Neuronal stem cell (in vitro differentiated cells): ENCODE measurements around the gene ALDH6A1.

ENCODE experiments used
- DNase-seq: peaks from one replicate; pipeline ENCODE4 v3.0.0-alpha.2; 2013; ENCODE audit warnings: low spot score
- H2AFZ ChIP-seq: one replicate; pipeline ENCODE4 v1.6.1; 2013; ENCODE audit warnings: mild to moderate bottlenecking, low read length, inconsistent platforms
- H2AK5ac ChIP-seq: 2 replicates; pipeline ENCODE4 v1.6.1; 2013; ENCODE audit warnings: low read depth, mild to moderate bottlenecking, inconsistent platforms, low read length, moderate library complexity, mixed read lengths
- H2BK120ac ChIP-seq: 2 replicates; pipeline ENCODE4 v1.6.1; 2013; ENCODE audit warnings: low read depth, mild to moderate bottlenecking, inconsistent platforms, low read length, moderate library complexity, mixed read lengths
- H2BK12ac ChIP-seq: one replicate; pipeline ENCODE4 v1.6.1; 2013; ENCODE audit warnings: low read length, inconsistent platforms
- H2BK15ac ChIP-seq: 2 replicates; pipeline ENCODE4 v1.6.1; 2013; ENCODE audit warnings: mild to moderate bottlenecking, low read length, inconsistent platforms, mixed read lengths
- H2BK5ac ChIP-seq: one replicate; pipeline ENCODE4 v1.6.1; 2013; ENCODE audit warnings: inconsistent platforms, mild to moderate bottlenecking, low read length, moderate library complexity
- H3K14ac ChIP-seq: one replicate; pipeline ENCODE4 v1.6.1; 2013; ENCODE audit warnings: low read length, inconsistent platforms
- H3K18ac ChIP-seq: 2 replicates; pipeline ENCODE4 v1.6.1; 2013; ENCODE audit warnings: low read length, inconsistent platforms
- H3K23ac ChIP-seq: 2 replicates; pipeline ENCODE4 v1.6.1; 2013; ENCODE audit warnings: low read depth, mild to moderate bottlenecking, mixed read lengths, low read length, inconsistent platforms; ENCODE audit not compliant: poor library complexity
- H3K27ac ChIP-seq: replicated peaks from 3 replicates; pipeline ENCODE4 v1.5.1; 2013; ENCODE audit warnings: low read length, inconsistent platforms
- H3K27me3 ChIP-seq, 3 experiments: 2 replicates each; pipeline ENCODE4 v1.6.1; 2013; ENCODE audit warnings: low read length in 3 of 3, mild to moderate bottlenecking in 2 of 3, inconsistent platforms in 1 of 3, low read depth in 1 of 3, mixed read lengths in 1 of 3, moderate library complexity in 1 of 3; ENCODE audit not compliant: control insufficient read depth in 3 of 3, insufficient read depth in 3 of 3
- H3K36me3 ChIP-seq, 2 donors: replicated peaks in 1 of 2; 2 replicates each; pipeline ENCODE4 v1.6.1; 2013; ENCODE audit warnings: low read length in 2 of 2; ENCODE audit not compliant: control insufficient read depth in 2 of 2, insufficient read depth in 2 of 2
- H3K4ac ChIP-seq: 2 replicates; pipeline ENCODE4 v1.6.1; 2013; ENCODE audit warnings: inconsistent platforms, mild to moderate bottlenecking, low read length, moderate library complexity
- H3K4me1 ChIP-seq, 2 donors: 1 replicate in 1 of 2; 2 replicates in 1 of 2; pipeline ENCODE4 v1.6.1; 2013; ENCODE audit warnings: low read length in 2 of 2, low read depth in 1 of 2; ENCODE audit not compliant: control insufficient read depth in 2 of 2, insufficient read depth in 1 of 2
- H3K4me2 ChIP-seq: one replicate; pipeline ENCODE4 v1.6.1; 2013; ENCODE audit warnings: mild to moderate bottlenecking, low read length, inconsistent platforms; ENCODE audit not compliant: insufficient read depth, poor library complexity, severe bottlenecking
- H3K4me3 ChIP-seq, 2 donors: 2 replicates each; pipeline ENCODE4 v1.5.1; 2013; ENCODE audit warnings: low read length in 2 of 2, mild to moderate bottlenecking in 2 of 2, inconsistent platforms in 1 of 2, moderate library complexity in 1 of 2
- H3K79me1 ChIP-seq: one replicate; pipeline ENCODE4 v1.6.1; 2013; ENCODE audit warnings: low read depth, mild to moderate bottlenecking, inconsistent platforms, low read length, moderate library complexity
- H3K9ac ChIP-seq: one replicate; pipeline ENCODE4 v1.6.1; 2013; ENCODE audit warnings: mild to moderate bottlenecking, low read depth, low read length, inconsistent platforms; ENCODE audit not compliant: poor library complexity
- H3K9me3 ChIP-seq, 2 donors: replicated peaks in 1 of 2; 2 replicates each; pipeline versions ENCODE3 to v1.6.1; 2013; ENCODE audit warnings: low read length in 2 of 2, mild to moderate bottlenecking in 2 of 2, inconsistent platforms in 1 of 2, low read depth in 1 of 2, mixed read lengths in 1 of 2, moderate library complexity in 1 of 2; ENCODE audit not compliant: control insufficient read depth in 2 of 2, insufficient read depth in 1 of 2
- H4K8ac ChIP-seq: one replicate; pipeline ENCODE4 v1.6.1; 2013; ENCODE audit warnings: low read depth, mild to moderate bottlenecking, inconsistent platforms, low read length, moderate library complexity
- H4K91ac ChIP-seq: one replicate; pipeline ENCODE4 v1.6.1; 2013; ENCODE audit warnings: low read length, low read depth, mild to moderate bottlenecking, inconsistent platforms; ENCODE audit not compliant: poor library complexity
- WGBS, 2 donors: extraction: QIAGEN DNeasy Blood & Tissue Kit; methylation state at CpG; one replicate each; pipeline ENCODE4 v1.1.7; 2013; ENCODE audit warnings: missing lambda C conversion rate in 2 of 2, mixed read lengths in 1 of 2; ENCODE audit not compliant: insufficient read length in 2 of 2, insufficient replicate concordance in 1 of 2; ENCODE audit errors: extremely low coverage in 2 of 2; 5-methylcytosine and 5-hydroxymethylcytosine counted together

ALDH6A1 gene

DNA sequence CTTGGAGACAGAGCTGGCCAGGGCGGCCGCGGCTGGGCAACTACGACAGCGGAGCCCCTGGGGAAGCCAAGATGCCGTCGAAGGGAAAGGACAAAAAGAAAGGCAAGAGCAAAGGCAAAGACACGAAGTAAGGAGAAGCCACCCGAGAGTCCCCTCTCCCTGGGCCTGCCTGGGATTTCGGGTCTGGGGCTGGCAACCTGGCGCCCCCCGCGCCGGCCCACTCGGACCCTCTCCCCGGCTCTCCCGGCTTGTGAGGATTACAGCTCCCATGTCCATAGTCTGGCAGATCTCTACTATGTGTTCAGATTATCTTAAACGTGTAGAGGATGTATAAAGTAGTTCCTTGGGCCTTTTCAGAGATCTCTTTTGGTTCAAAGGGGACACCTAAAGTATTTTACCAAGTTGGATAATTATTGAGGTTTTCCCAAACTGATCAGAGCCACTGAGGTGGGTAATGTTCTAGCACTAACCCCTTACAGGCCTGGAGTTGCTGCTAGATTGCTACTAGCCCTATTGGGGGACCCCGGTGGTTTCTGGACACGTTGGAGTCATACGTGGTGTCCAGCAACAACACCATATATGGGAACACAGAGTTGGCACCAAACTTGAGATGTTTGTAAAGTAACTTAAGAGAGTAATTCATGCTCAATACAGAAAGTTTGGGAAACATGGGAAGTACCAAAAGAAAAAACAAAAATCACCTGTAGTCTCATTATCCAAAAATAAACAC lies 64.7 kb downstream of the ALDH6A1 start:
- H2BK5ac ChIP-seq = no peak overlapping the region
- H3K4me1 ChIP-seq = peaks cover 2 to 7% of the 10 kb centered on the region in 2 donors
- H4K8ac ChIP-seq = peak overlapping the region; percentile 19
- DNase-seq = no peak
- no peak overlapping the region for H2BK15ac ChIP-seq
- no peak overlapping the region for H3K23ac ChIP-seq
- H3K4me2 ChIP-seq = peak overlapping the region; percentile 84
- no peak overlapping the region for H3K4ac ChIP-seq
- no peak overlapping the region for H3K14ac ChIP-seq
- H3K27me3 ChIP-seq = no peaks in the 10 kb centered on the region
- H4K91ac ChIP-seq = no peak overlapping the region
- no peak overlapping the region for H2BK12ac ChIP-seq
- no CpG with 5 or more reads among the region's 21 CpGs for WGBS, 2 donors
- peak overlapping the region; percentile 92 to 96 for H3K4me3 ChIP-seq
- no peaks in the 10 kb centered on the region for H3K79me1 ChIP-seq
- peak overlapping the region; percentile 98 for H2AFZ ChIP-seq
- H3K18ac ChIP-seq = peak overlapping the region; percentile 71
- no peak overlapping the region for H3K9ac ChIP-seq
- H3K36me3 ChIP-seq = no peaks in the 10 kb centered on the region
- H3K9me3 ChIP-seq = no peaks in the 10 kb centered on the region
- no peak overlapping the region for H2AK5ac ChIP-seq
- no peak overlapping the region for H3K27ac ChIP-seq
- H2BK120ac ChIP-seq = no peak overlapping the region

DNA sequence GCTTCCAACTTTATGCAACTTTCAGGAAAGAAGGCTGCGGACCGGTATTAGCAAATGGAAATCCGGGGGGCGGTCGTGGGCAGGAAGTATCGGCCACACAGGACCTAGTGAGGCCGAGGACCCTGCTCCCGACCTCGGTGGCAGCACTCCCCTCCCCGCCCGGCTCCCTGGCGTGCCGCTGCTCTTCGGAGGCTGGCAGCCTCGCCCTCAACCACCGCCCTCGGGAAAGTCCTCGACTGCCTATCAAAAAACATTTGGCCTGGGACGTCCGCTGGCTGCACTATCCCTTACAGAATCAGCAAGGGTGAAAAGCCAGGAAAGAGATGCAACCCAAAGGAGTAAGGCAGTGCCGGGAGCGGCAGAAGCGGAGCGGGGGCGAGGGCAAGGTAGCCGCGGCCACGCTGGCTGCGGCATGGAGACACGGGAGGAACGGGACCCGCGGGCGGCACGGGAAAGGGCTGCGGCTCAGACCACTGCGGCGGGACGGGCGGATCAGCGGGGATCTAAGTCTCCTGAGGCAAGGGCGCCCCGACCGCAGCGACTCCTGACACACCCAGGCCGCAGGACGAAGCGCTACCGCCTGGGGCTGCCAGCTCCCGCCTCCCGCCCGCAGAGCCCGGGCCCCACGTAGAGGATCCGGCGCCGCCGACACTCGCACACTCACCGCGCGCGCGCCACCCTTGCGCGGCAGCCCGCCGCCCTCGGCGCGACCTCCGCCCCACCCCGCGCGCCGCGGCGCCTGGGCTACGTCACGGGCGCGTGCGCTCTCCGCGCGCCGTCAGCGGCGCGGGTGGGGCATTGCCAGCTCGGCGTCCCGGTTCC lies 65.5 kb downstream of the ALDH6A1 start, which contains the start of the genes BBOF1 and ENTPD5:
TSS of gene BBOF1 (plus strand) at position 764 of the 822 bp plus-strand sequence. CDS start 130 bp downstream, outside the sequence.
TSS of gene ENTPD5 (minus strand) at position 703 of the 822 bp plus-strand sequence. CDS start 31,186 bp downstream, outside the sequence.
- DNase-seq = peak; percentile 78
- H2AFZ ChIP-seq = peak within 1 kb of the TSS; percentile 98
- no peak within 1 kb of the TSS for H3K27ac ChIP-seq
- peak within 1 kb of the TSS; percentile 19 for H4K8ac ChIP-seq
- H3K18ac ChIP-seq = peak within 1 kb of the TSS; percentile 86
- peak within 1 kb of the TSS; percentile 45 for H2BK15ac ChIP-seq
- H3K4me3 ChIP-seq = peak within 1 kb of the TSS; percentile 92 to 96
- H4K91ac ChIP-seq = no peak within 1 kb of the TSS
- H2AK5ac ChIP-seq = peak within 1 kb of the TSS; percentile 86
- no peak within 1 kb of the TSS for H3K4ac ChIP-seq
- peak within 1 kb of the TSS; percentile 56 for H2BK120ac ChIP-seq
- H3K4me2 ChIP-seq = peak within 1 kb of the TSS; percentile 84
- H3K36me3 ChIP-seq = peaks cover 0 to 6% of the 10 kb centered on the region in 2 donors
- H3K9me3 ChIP-seq = no peaks in the 10 kb centered on the region
- WGBS, 2 donors = no CpG with 5 or more reads among the region's 93 CpGs
- peak within 1 kb of the TSS; percentile 83 for H2BK5ac ChIP-seq
- H3K79me1 ChIP-seq = no peaks in the 10 kb centered on the region
- peak within 1 kb of the TSS; percentile 95 for H3K23ac ChIP-seq
- no peaks in the 10 kb centered on the region for H3K27me3 ChIP-seq
- H3K9ac ChIP-seq = peak within 1 kb of the TSS; percentile 98
- H2BK12ac ChIP-seq = peak within 1 kb of the TSS; percentile 73
- peaks cover 2 to 7% of the 10 kb centered on the region in 2 donors for H3K4me1 ChIP-seq
- peak within 1 kb of the TSS; percentile 90 for H3K14ac ChIP-seq

DNA sequence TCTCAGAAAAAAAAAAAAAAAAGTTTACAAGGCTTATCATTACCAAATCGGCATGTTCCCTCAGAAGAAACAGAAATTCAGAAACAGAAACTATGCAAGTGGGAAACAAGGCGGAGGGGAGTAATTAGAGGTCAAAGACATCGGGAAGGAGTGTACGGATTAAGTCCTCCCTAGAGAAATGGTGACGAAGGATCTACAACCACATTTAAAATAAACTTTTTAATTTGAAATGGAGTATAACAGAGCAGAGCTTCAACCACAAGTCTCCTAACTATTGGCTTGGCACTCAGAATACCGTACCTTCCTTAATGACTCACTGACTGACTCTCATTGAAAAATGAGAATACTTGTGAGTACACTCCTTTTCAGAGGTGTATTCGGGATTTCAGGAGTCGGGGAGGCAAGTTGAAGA lies 66.1 kb downstream of the ALDH6A1 start:
- H2BK12ac ChIP-seq = no peak overlapping the region
- H2AFZ ChIP-seq = peak overlapping the region; percentile 98
- WGBS, 2 donors = no CpG with 5 or more reads among the region's 8 CpGs
- H3K27me3 ChIP-seq = no peaks in the 10 kb centered on the region
- peak overlapping the region; percentile 92 to 96 for H3K4me3 ChIP-seq
- no peak overlapping the region for H3K14ac ChIP-seq
- H3K18ac ChIP-seq = no peak overlapping the region
- peak overlapping the region; percentile 84 for H3K4me2 ChIP-seq
- no peak overlapping the region for H2BK120ac ChIP-seq
- H3K27ac ChIP-seq = no peak overlapping the region
- H4K91ac ChIP-seq = no peak overlapping the region
- H3K79me1 ChIP-seq = no peaks in the 10 kb centered on the region
- no peaks in the 10 kb centered on the region for H3K9me3 ChIP-seq
- H2BK5ac ChIP-seq = no peak overlapping the region
- H3K23ac ChIP-seq = peak overlapping the region; percentile 95
- H3K4me1 ChIP-seq = peaks cover 2 to 7% of the 10 kb centered on the region in 2 donors
- no peak overlapping the region for H2BK15ac ChIP-seq
- H2AK5ac ChIP-seq = no peak overlapping the region
- H4K8ac ChIP-seq = no peak overlapping the region
- H3K4ac ChIP-seq = no peak overlapping the region
- peaks cover 0 to 10% of the 10 kb centered on the region in 2 donors for H3K36me3 ChIP-seq
- no peak for DNase-seq
- no peak overlapping the region for H3K9ac ChIP-seq

DNA sequence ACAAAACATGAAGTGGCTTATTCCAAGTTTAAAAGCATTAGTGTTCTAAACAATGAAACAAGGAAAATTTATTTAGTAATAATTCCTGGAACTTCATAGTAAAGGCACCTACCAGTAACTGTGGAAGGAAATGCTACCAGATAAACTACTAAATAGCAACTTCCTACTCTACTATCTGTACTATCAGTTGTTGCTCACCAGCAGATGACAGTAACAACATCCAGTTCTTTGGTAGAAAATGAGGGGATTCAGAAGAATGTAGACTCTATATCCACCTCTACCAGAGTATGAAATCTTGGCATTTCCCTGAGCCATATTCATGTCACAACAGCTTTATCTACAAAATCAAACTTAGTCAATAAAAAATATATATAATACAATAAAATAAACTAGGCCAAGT lies 68.3 kb downstream of the ALDH6A1 start:
- H3K9me3 ChIP-seq = no peaks in the 10 kb centered on the region
- no peak overlapping the region for H2BK15ac ChIP-seq
- H3K4me2 ChIP-seq = no peak overlapping the region
- no peak overlapping the region for H3K23ac ChIP-seq
- no peak overlapping the region for H2AK5ac ChIP-seq
- H3K9ac ChIP-seq = no peak overlapping the region
- H4K91ac ChIP-seq = no peak overlapping the region
- H3K4ac ChIP-seq = no peak overlapping the region
- no peak overlapping the region for H3K27ac ChIP-seq
- no peak for DNase-seq
- no peaks in the 10 kb centered on the region for H3K79me1 ChIP-seq
- peaks cover 4 to 16% of the 10 kb centered on the region in 2 donors for H3K36me3 ChIP-seq
- H2AFZ ChIP-seq = no peak overlapping the region
- H3K14ac ChIP-seq = no peak overlapping the region
- no peak overlapping the region for H4K8ac ChIP-seq
- no peaks in the 10 kb centered on the region for H3K27me3 ChIP-seq
- H3K4me1 ChIP-seq = peaks cover 2 to 7% of the 10 kb centered on the region in 2 donors
- H2BK5ac ChIP-seq = no peak overlapping the region
- H3K18ac ChIP-seq = no peak overlapping the region
- H2BK120ac ChIP-seq = no peak overlapping the region
- no peak overlapping the region for H2BK12ac ChIP-seq
- no peak overlapping the region for H3K4me3 ChIP-seq
